ENCODE data around the gene SNX19. TPM values are rescaled to one million over a fixed set of nuclear protein-coding genes. Genes with fewer than 3 reads are reported as not detected.
"Not testable (repeated sequence)": the region's sequence is repeated elsewhere in the genome, so short reads cannot be mapped to it uniquely, and the experiment has no call there.

SNX19 gene
- total RNA-seq, 2 donors from 2014 or later: 19.9 to 21.6 TPM

DNA sequence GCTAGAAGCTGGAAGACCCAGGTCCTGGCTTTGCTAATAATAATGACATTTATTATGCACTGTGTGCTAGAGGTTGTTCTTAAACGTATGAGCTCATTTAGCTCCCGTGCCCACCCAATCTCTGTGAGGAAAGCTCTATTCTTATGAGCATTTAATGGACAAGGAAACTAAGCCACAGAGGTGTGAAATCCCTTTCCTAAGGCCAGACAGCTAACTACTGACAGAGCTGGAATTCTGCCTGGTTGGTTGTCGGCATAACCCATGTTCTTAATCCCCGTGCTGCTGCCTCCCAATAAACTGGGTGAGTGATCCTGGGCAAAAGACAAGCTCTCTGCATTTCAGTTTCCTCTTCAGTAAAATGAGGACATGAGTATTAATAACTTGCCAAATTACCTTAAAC is 49.4 kb downstream of the SNX19 start:
- H3K9me3 Mint-ChIP-seq: no peaks in the 10 kb centered on the region
- no peaks in the 10 kb centered on the region for H3K36me3 Mint-ChIP-seq
- no peak for DNase-seq (ENCODE audit: low spot score in 2 of 2)
- no peak overlapping the region for H3K27ac Mint-ChIP-seq
- no peak for ATAC-seq

DNA sequence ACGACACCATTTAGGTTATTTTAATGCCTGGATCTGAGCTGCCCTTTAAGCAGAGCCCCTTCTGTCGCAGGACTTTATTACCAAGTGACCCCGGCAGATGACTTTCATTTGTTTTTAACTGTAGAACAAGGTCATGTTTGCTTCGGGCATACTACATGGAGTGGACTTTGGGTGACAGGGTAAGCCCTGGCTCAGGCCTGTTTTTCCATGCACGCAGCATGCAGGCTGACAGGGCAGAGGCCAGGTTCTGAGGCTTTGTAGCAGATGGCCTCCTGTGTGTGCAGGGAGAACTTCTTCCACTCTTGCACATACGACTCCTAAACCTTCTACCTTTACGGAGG is 50.5 kb downstream of the SNX19 start:
- H3K36me3 Mint-ChIP-seq: no peaks in the 10 kb centered on the region
- H3K9me3 Mint-ChIP-seq: no peaks in the 10 kb centered on the region
- no peak overlapping the region for H3K27ac Mint-ChIP-seq
- no peak for DNase-seq (ENCODE audit: low spot score in 2 of 2)
- ATAC-seq: no peak

DNA sequence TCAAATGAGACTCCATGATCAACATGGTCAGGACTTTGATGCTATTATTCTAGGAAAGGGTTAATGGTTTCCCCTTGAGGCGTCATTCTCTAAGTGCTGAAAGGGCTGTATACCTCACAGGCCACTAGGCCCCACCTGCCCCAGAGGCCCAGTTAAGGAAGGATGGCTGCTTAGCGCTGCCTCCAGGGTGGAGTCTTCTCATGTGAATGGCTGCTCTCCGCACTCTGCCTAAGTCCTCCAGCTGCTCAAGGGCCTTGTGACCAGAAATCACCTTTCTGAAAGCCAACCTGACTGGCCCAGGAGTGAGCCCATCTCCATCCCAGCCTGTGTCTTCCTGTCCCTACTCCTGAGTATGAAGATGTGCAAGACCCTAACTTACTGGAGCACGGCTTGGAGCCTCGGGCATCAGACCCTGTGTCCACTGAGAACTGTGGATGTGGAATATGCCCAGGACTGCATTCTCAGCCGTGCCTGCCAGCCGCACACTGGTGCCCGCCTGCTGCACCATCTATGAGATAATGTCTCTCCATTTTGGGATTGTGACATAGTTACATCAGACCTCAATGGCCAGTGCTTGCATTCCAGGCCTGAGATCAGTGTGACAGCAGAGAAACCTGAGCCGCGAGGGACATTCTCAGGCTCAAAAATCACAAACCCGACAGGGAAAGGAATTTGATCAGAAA is 51.0 kb downstream of the SNX19 start:
- Mint-ChIP-seq H3K27ac (no peak overlapping the region), H3K36me3 (no peaks in the 10 kb centered on the region), H3K9me3 (no peaks in the 10 kb centered on the region)
- DNase-seq (ENCODE audit: low spot score in 2 of 2) (no peak), ATAC-seq (no peak)

DNA sequence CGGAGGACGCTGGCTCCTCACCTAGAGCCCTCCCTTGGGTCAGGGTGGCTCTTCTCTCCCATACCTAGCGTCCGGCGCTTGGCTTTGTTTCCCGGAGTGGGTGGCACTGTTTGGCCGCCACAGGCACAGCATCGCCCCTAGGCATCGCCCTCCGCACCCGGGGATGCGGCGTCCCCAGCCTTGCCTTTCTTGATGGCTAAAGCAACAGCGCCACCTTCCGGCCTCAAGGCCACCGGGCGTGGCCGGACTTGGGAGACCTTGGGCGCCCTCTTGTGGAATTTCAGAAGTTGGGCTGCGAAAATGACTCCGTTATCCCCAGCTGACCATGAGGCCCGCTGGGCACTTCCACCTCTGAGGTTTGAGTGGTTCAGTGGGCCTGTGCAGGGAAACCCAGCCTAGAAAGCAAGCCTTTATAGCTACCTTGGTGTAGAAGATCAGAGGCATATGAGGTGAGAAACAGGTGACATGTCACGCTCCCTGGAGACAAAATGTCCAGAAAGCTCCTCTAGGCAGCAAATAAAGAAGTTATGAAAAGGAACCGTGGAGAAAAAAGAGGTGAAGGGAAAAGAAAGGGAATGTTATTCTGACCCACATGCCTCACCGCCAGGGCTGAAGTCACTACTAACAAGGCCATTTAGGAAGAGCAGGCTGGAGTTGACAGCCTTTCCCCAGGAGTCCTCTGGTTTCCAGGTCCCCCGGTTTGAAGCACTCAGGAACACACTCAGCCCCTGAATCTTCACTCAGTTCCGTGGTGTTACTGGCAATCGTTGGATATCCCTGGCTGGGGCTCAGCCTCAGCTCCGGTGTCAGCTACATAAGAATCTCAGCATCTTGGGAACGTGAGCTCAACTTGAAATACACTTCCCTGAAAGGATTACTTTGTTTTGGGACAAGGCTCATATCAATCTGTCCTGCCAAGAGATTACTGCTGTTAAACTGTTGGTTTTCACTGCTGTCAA is 54.1 kb downstream of the SNX19 start:
- Mint-ChIP-seq H3K36me3 (peaks cover 0 to under 1% of the 10 kb centered on the region in 2 donors), H3K9me3 (peaks cover 0 to under 1% of the 10 kb centered on the region in 2 donors), H3K27ac (no peak overlapping the region)
- peak; percentile 78 to 90 for DNase-seq (ENCODE audit: low spot score in 2 of 2)
- peak; percentile 85 to 93 for ATAC-seq

DNA sequence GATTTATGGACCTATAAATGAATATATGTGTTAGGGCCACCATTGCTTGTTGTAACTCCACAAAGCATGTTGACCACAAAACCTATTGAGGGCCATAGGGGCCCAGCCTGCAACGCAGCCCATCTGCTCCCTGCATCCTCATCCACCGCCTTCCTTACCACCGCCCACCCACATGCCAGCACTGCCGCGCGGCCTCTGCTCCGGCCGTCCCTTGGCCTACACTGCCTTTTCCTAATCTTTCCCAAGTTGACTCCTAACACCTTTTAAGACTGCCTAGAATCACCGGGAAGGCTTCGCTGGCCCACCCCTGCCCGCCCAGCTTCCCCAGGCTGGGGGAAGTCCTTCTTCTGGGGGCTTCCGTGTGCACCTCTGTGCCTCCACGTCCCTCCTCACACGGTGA is 55.0 kb downstream of the SNX19 start:
- ATAC-seq (no peak), DNase-seq (ENCODE audit: low spot score in 2 of 2) (no peak)
- peaks cover 0 to 6% of the 10 kb centered on the region in 2 donors for H3K36me3 Mint-ChIP-seq
- no peak overlapping the region for H3K27ac Mint-ChIP-seq
- H3K9me3 Mint-ChIP-seq: peaks cover 0 to 6% of the 10 kb centered on the region in 2 donors

DNA sequence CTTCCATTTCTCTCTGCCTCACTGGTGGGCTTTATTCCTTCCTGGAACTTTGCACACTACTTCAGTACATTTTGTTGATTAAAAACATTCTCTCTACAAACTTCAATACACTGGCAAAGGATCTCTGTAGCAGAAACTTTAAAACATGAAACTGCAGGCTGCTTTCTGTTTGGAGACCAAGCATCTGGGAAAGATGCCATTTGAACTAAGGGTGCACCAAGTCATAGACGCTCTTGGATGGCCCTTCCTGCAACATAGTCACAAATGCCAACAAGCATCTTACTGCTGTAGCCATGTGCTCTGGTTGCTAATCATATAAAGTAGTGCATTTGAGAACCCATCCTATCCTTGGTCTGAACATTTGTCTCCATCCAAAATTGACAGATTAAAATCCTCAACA is 56.4 kb downstream of the SNX19 start:
- no peak for DNase-seq (ENCODE audit: low spot score in 2 of 2)
- ATAC-seq: no peak
- Mint-ChIP-seq H3K9me3 (peaks cover 0 to 6% of the 10 kb centered on the region in 2 donors), H3K36me3 (peaks cover 0 to 6% of the 10 kb centered on the region in 2 donors), H3K27ac (no peak overlapping the region)

DNA sequence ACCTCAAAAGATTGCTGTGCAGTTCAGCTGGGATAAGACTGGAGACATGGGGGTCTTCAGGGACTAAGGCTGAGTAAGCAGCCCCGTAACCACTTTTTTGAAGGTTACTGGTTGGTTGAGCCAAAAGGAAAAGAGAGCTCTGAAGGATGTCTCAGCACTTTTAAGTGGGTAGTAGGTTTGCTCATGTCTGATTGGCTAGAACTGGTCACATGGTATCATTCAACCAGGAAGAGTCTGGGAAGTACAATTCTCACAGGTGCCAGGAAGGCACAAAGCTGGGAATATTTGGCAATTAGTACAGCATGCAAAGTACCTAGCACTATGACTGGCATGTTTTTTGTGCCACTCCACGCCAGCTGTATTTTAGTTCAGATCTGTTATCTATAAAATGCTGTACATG is 58.1 kb downstream of the SNX19 start:
- peak in 1 of 2 donors; percentile 31 for ATAC-seq
- Mint-ChIP-seq H3K36me3 (peaks cover 0 to 6% of the 10 kb centered on the region in 2 donors), H3K9me3 (peaks cover 0 to 6% of the 10 kb centered on the region in 2 donors), H3K27ac (peak overlapping the region in 1 of 2 donors; percentile 3)
- DNase-seq (ENCODE audit: low spot score in 2 of 2): no peak

DNA sequence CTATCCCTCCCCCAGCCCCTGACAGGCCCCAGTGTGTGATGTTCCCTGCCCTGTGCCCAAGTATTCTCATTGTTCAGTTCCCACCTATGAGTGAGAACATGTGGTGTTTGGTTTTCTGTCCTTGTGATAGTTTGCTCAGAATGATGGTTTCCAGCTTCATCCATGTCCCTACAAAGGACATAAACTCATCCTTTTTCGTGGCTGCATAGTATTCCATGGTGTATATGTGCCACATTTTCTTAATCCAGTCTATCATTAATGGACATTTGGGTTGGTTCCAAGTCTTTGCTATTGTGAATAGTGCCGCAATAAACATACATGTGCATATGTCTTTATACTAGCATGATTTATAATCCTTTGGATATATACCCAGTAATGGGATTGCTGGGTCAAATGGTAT is 60.6 kb downstream of the SNX19 start:
- DNase-seq (ENCODE audit: low spot score in 2 of 2); H3K9me3 Mint-ChIP-seq; ATAC-seq; H3K27ac Mint-ChIP-seq; H3K36me3 Mint-ChIP-seq: not testable (repeated sequence)

DNA sequence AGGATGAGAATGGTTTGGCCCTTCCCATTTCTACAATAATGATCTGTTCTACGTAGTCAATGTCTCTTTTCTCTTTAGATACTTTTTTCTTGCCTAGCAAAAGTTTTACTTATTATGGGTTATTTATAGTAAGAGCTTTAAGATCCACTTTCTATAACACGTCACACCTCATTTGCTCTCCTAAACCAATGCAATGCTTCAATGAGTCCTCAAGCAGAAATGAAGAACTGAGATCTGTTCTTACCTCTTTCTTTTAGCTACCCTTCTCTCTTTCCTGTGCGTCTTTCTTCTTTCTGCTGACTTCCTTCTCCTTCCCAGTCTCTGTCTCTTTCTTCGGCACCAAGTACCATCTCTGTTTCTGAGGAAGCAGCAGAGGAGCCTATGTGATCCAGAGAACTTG is 61.8 kb downstream of the SNX19 start:
- no peak for ATAC-seq
- H3K9me3 Mint-ChIP-seq: peaks cover 0 to 6% of the 10 kb centered on the region in 2 donors
- H3K27ac Mint-ChIP-seq: no peak overlapping the region
- no peak for DNase-seq (ENCODE audit: low spot score in 2 of 2)
- peaks cover 0 to 6% of the 10 kb centered on the region in 2 donors for H3K36me3 Mint-ChIP-seq

DNA sequence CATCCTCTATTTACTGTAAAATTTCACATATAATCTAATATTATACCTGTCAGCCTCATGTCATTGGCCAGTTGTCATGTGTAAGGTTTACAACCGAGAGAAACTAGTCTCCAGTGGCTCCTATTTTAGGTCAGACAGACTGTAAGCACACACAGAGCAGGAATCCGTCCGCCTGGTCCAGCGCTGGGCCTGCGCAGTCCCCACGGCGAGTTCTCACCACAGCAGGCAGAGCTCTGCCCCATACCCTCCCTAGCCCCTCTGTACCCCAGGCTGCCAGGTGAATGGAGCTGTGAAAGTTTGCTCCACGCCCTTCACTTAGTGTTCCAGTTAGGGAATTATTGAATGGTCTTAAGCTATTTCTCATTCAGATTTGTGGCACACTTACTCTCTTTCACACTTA is 63.7 kb downstream of the SNX19 start:
- no peak for ATAC-seq
- peaks cover 0 to 6% of the 10 kb centered on the region in 2 donors for H3K36me3 Mint-ChIP-seq

DNA sequence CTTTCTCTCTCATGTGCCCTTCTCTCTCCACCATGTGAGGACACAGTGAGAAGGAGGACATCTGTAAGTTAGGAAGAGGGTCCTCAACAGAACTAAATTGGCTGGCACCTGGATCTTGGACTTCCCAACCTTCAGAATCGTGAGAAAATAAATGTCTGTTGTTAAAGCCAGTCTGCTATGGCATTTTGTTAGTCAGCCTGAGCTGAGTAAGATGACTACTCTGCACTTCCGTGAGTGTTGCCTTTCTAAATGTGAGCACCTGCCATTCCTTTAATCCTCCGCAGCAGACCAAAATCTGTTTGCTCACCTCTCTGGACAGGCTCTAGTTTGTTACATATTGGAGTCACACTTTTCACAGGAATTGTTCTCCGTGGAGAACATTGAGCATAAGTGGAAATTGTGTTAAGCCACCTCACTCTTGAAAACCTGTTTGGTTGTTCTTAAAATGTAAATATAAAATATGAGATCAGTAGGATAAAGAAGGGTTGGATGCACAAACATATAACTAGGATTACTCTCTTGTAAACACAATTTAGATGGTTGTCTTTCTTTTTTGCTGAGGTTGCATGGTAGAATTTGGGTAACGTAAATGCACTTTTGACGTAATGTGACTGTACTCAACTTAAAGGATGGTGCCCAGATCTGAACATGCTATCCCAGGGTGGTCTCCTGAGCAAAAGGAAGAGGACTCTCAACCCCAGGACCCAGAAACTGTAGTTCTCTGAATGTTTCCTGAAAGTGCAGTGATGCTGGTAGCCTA is 65.9 kb downstream of the SNX19 start:
- Mint-ChIP-seq H3K36me3 (no peaks in the 10 kb centered on the region), H3K27ac (no peak overlapping the region), H3K9me3 (no peaks in the 10 kb centered on the region)
- DNase-seq (ENCODE audit: low spot score in 2 of 2) (no peak), ATAC-seq (no peak)

More for the DNA sequence above, 63.7 kb downstream of the SNX19 start:
- DNase-seq (ENCODE audit: low spot score in 2 of 2): no peak
- peaks cover 0 to 6% of the 10 kb centered on the region in 2 donors for H3K9me3 Mint-ChIP-seq
- no peak overlapping the region for H3K27ac Mint-ChIP-seq

DNA sequence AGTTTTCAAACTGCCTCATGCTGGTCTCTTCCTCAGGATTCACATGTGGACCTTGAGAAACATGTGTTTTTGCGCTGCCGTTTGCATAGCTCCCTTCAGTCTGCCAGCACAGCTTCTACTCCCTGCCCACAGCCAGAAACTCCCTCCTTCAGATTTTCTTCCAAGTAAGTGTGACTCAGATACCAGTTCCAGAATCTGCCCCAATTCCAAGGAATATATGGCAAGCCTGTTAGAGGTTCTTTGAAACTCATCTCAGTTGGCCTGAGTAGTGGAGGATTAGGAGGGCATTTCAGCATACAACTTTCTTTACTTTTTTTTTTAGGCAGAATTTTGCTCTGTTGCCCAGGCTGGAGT is 67.1 kb downstream of the SNX19 start:
- DNase-seq (ENCODE audit: low spot score in 2 of 2) (no peak), ATAC-seq (no peak)
- H3K36me3 Mint-ChIP-seq: no peaks in the 10 kb centered on the region
- H3K9me3 Mint-ChIP-seq: no peaks in the 10 kb centered on the region
- no peak overlapping the region for H3K27ac Mint-ChIP-seq

DNA sequence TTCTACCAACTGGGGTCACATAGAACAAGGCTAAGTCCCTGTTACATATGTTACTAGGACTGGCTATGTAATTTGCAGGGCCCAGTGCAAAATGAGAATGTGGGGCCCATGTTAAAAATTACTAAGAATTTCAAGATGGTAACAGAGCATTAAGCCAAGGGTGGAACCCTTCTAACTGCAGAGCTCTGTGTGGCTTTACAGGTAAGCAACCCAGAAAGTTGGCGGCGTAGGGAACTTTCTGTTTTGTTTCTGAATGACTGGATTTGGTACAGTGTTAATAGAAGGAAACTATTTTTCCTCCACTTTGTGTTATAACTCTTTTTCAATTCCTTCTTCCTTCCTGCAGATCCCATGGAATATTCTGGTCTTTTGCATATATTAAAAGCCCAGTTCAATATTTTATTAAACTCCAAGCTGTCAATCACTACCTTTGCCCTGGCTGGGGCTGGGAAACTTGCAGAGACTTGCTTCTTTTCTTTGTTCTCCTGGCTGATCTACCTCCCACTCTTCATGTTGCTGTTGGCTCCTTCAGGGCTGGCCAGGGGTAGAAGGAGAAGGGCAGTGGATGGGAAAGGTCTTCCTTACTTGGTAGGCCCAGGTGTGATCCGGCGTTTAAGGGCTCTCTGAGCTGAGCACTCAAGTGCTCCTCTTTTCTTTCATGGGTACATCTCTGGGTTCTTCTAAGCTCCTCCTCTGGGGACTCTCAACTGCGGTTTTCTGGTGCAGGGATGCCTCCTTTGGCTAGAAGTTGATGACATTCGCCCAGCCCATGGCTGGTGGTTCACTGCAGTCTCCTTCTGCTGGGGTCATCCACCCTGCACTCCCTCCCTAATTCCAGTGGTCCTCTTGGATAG is 67.7 kb downstream of the SNX19 start:
- DNase-seq (ENCODE audit: low spot score in 2 of 2): no peak
- Mint-ChIP-seq H3K36me3 (no peaks in the 10 kb centered on the region), H3K27ac (no peak overlapping the region), H3K9me3 (no peaks in the 10 kb centered on the region)
- ATAC-seq: no peak

DNA sequence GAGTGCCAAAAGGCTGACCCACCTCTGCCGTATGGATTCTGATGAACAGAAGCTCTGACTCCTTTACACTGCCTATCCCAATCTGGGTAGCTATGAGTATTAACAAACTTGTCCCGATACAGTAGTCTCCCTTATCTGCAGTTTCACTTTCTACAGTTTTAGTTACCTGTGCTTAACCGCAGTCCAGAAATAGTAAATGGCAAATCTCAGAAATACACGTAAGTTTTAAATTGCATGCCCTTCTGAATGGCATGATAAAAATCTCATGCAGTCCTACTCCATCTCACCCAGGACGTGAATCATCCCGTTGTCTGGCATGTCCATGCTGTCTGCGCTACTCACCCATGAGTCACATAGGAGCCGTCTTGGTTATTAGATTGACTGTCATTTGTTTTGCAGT is 68.8 kb downstream of the SNX19 start:
- H3K27ac Mint-ChIP-seq: no peak overlapping the region
- no peaks in the 10 kb centered on the region for H3K9me3 Mint-ChIP-seq
- DNase-seq (ENCODE audit: low spot score in 2 of 2) (no peak), ATAC-seq (no peak)
- H3K36me3 Mint-ChIP-seq: no peaks in the 10 kb centered on the region

DNA sequence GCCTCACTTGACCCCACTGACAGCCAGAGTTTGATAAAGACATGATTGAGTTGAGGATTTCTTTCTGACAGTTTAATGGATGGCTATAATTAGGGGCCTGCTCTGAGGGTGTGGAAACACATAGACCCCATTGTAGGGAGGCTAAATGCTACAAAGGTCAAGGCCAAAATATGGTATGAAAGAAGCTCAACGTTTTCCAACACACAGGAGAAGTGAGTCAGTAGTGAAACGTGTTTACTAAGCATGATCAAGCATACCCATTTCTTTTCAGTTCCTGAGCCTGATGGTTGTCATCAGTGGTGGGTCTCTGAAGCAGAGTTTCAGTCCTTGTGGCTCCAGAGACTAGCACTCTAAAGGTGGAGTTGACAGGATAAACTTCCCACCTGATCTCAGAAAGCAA is 69.7 kb downstream of the SNX19 start:
- no peaks in the 10 kb centered on the region for H3K9me3 Mint-ChIP-seq
- H3K36me3 Mint-ChIP-seq: no peaks in the 10 kb centered on the region
- no peak for DNase-seq (ENCODE audit: low spot score in 2 of 2)
- no peak overlapping the region for H3K27ac Mint-ChIP-seq
- no peak for ATAC-seq

DNA sequence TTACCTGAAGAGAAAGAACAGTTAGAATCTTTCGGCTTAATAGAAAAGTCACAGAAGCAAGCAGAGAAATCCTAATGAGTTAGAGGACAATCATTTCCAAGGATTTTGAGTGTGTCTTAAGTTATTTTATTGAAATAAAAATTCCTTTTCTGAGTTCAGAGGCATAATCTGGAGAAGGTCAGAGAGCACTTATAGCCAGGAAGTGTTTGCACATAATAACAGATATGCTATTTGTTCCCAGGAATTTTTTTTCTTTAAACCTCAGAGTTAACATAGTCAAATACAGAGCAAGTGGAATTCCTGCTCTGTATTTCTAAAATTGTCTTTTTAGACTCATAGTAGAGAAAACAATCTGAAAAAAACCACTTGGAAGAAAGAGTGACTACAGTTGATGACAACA is 74.3 kb downstream of the SNX19 start:
- no peak overlapping the region for H3K27ac Mint-ChIP-seq
- no peak for ATAC-seq
- H3K36me3 Mint-ChIP-seq: peaks cover 6 to 8% of the 10 kb centered on the region in 2 donors
- DNase-seq (ENCODE audit: low spot score in 2 of 2): no peak
- H3K9me3 Mint-ChIP-seq: peaks cover 11 to 18% of the 10 kb centered on the region in 2 donors

Measured in activated naive CD4-positive, alpha-beta T cell treated with anti-CD3 and anti-CD28 coated beads, Interleukin-2, amount 50 U/mL, for 72 hours (primary cell).